HG02852 (cell line): ENCODE measurements around the gene SPATA2.

ENCODE experiments used
- ATAC-seq: cut with Tn5 transposase; IDR thresholded peaks from one replicate; pipeline ENCODE4 v1.9.1; 2021; ENCODE audit warnings: mild to moderate bottlenecking, moderate library complexity; ENCODE audit not compliant: unreplicated experiment

The SPATA2 gene

DNA sequence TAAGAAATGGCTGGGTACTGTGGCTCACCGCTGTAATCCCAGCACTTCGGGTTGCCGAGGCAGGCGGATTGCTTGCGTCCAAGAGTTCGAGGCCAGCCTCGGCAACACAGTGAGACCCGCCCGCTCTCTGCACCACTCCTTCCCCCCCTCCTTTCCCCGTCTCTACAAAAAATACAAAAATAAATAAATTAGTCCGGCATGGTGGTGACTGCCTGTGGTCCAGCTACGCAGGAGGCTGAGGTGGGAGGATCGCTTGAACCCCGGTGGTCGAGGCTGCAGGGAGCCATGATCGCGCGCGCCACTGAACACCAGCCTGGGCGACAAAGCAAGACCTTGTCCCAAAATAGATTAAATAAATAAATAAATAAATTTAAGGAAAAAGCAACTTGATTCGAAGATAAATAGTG, 20.4 kb upstream of the SPATA2 start:
- peak; percentile 6 for ATAC-seq

DNA sequence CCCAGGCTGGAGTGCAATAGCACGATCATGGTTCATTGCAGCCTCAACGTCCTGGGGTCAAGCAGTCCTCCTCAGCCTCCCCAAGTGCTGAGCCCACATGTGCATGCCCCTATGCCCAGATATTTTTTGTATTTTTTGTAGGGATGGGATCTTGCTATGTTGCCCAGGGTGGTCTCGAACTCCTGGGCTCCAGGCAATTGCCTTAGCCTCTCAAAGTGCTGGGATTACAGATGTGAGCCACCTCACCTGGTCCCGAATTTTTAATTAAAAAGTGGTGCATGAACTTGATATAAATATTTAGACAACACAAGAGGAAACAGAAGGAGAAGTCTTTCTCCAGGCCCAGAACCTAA, 13.8 kb upstream of the SPATA2 start:
- ATAC-seq: no peak

DNA sequence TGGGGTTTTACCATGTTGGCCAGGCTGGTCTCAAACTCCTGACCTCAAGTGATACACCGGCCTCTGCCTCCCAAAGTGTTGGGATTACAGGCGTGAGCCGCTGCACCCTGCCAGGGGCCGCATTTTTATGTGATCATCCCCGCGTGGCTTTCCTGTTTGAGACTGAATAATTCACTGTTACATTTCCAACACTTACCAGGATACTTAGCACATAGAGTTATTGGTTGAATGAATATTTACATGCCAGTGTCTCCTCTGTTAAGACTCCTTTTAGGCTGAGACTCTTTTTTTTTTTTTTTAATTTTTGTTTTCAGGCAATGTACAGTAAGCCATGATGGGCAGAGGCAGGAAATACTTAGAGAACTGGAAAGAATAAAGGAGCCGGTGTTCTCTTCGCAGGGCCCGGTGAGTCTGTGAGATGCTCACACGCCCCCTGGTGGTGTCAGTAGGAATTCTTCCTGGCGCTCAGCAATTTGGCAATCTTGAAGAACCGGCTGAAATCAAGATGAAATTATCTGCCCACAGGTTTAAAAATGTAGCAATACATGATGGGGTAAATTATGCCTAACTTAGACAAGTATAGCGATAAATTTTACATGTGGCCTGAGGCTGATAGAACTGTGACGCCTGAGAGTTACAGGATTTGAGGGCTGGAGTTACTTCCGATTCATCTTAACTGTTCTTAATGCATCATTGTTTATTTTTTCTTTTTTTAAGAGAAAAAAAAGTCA, 13.2 kb upstream of the SPATA2 start:
- ATAC-seq: no peak

DNA sequence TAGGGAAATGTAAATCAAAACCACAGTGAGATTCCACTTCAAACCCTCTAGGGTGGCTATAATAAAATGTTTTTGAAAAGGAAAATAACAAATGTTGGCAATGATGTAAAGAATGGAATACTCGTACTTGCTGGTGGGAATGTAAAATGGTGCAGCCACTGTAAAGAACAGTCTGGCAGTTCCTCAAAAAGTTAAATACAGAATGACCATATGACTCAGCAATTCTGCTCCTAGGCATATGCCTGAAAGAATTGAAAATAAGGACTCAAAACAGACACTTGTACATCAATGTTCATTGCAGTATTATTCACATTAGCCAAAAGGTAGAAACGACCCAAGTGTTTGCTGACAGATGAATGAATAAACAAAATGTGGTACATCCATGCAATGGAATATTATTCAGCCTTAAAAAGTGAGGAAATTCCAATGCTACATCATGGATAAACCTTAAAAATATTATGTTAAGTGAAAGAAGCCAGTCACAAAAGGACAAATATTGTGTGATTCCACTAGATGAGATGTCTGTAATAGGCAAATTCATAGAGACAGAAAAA, 10.6 kb upstream of the SPATA2 start:
- ATAC-seq: no peak

DNA sequence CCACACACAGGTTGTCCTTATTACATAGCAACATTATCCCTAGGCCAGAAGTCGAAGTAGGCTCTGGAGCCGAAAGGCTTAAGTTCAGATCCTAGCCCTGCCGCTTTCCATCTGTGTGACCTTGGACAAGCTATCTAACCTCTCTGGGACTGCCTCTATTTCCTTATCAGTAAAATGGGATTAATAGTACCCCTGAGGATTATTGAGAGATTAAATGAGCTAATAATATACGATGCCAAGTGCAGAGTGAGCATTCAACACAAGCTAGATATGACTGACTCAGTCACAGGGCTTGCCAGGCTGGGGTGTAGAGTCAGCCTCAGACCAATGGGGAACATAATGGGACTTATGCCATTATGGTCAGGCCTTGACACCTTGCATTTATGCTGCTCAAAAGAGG, 8.9 kb upstream of the SPATA2 start:
- no peak for ATAC-seq

DNA sequence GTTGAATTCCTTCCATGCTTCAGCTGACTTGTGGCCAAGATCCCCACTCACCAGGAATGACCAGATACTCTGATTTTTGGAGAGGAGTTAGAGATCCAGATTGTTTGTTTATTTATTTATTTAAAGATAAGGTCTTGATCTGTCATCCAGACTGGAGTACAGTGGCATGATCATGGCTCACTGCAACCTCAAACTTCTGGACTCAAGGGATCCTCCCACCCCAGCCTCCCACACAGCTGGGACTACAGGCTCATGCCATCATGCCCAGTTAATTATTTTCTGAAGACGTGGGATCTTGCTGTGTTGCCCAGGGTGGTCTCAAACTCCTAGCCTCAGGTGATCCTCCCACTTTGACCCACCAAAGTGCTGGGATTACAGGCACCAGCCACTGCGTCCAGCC, 4.1 kb upstream of the SPATA2 start:
- ATAC-seq: no peak

DNA sequence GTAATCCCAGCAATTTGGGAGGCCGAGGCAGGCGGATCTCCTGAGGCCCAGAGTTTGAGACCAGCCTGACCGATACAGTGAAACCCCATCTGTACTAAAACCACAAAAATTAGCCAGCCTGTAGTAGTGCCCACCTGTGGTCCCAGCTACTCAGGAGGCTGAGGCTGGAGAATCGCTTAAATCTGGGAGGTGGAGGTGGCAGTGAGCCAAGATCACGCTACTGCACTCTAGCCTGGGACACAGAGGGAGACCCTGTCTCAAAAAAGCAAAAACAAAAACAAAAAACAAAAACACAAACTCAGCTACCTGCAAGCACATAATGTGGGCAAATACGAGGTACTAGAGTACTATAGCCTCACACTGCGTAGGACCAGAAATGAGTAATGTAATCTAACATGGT, 3.7 kb upstream of the SPATA2 start:
- no peak for ATAC-seq

DNA sequence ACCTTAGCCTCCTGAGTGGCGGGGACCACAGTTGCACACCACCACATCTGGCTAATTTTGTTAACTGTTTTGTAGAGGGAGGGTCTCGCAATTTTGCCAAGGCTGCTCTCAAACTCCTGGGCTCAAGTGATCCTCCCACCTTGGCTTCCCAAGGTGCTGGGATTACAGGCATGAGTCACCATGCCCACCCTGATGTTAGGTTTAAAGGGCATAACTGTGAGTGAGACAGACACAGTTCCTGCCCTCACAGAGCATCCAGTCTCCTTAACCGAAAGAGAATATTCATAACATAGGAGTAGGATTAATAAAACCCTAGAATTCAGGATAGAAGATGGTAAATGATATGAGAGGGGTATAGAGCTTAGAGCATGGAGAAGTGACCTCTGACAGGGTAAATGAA, 3.1 kb upstream of the SPATA2 start:
- ATAC-seq: no peak

DNA sequence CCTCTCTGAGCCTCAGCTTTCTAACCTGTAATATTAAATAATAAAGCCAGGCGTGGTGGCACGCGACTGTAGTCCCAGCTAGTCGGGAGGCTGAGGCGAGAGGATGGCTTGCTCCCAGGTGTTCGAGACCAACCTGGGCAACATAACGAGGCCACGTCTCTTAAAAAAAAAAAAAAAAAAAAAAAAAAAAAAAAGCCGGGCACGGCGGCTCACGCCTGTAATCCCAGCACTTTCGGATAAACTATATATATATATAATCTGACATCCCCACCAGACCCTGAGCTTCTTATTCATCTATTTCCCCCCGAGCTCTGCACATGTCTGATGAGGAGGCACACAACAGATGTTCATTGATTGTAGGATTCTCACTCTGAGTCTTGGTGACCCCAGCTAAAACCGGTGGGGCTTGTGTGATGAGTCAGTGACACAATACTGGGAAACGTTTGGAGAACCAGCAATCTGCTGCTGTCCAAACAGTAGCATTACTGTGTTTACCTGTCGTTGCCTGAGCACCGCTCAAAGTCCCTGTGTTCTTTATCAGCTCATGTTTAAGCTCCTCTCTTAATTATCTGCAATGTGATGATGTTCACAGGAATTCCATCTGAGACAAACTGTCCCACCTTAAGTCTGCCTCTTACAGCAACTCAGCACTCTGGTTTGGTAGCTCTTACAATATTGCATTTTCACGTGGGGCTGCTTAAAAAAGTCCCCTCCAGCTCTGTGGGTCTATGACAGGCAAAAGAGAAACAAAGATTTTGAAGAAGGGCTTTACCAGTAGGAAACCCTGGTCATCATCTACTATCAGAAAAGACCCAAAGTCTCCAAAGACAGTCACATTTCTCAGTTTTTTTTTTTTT, 1.0 kb upstream of the SPATA2 start:
- no peak for ATAC-seq

DNA sequence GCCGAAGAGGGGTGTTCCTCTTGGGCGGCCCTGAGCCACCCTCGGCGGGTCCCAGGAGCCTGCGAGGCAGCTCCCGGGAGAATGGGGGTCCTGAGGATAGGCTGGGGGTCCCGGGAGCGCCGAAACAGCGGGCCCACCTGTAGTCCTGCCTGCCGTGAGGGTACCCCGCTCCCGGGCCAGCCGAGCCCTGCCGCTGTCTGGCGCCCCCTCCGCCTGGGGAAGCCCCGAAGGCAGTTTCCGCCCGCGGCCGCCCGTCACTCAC, 280 bp downstream of the SPATA2 start:
- ATAC-seq: peak; percentile 28

DNA sequence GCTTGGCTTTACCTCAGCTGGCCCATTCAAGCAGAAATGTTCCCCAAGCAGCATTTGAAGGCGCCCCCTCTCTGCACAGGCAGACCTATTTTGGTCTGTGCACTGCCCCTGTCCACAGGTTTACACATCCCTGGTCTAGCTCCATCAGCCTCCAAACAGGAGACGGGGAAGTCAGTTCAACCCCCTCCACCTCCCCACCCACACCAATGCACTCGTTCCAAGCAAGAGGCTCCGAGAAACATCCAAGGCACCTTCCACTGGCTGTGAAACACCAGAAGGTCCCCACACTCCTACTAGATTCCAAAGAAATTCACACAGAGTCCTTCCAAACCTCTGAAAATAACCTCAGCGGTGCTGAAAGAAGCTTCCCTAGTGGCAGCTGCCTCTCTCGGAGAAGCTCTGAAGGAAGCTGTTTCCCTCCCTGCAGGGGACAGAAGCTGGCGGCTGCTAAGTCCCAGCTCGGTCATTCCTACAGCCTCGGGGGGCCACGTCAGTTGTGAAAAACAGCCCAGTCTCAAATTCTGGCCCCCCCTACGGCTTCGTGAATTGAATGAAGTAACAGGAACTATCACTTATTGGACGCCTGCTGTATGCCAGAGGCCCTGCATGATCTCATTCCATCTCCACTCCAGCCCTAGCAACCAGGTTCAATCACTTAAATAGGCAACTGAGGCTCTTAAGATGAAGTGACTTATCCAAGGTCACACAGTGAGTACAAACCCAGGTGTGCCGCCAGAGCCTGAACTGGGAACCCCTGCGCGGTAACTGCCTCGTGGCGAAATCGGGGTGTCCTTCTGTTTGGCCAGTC, 815 bp downstream of the SPATA2 start:
- peak; percentile 2 for ATAC-seq

DNA sequence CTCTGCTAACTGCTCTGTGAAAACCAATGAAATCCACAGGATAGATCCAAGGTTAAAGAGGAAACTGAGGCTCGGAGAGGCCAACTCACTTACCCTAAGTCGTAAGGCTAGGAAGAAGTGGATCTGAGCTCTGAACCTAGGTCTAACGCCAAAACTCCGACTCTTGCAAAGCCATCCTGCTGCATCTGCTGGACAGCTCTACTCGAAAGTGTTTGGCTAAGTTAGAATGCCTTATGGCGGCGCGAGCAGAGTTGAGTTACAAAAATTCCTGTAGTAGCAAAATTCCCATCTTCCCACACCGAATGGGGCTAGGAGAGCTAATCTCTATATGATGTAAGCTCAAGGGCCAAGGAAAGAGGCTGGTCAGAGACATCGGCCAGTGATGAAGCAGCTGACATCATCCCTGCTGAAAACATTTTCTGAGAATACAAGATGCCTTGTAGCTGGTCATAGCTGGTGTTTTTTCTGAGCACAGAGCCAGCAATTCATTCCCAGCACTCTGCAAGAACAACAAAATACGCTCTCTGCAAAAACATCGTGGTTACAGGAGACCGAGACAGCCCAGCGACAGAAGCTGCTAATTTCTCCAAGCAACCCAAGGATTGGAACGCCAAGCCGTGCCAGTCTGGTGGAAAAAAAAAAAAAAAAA, 1.8 kb downstream of the SPATA2 start:
- no peak for ATAC-seq

DNA sequence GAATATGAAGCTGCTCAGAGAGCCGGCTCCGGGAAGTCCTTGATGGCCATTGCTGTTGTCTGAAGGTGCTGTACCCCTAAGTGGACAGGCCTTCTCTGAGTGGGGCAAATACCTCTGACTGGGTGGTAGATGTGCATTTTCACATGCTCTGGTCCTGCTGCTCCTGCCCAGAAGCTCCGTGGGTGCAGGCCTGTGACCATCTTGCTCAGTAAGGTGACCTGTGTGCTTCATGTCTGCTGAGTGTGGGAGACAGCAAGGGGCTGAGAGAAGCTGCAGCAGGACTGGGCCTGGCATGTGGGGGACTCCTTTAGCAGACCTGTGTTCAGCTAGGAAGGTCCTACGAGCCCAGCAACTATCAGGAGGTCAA, 5.0 kb downstream of the SPATA2 start:
- no peak for ATAC-seq

DNA sequence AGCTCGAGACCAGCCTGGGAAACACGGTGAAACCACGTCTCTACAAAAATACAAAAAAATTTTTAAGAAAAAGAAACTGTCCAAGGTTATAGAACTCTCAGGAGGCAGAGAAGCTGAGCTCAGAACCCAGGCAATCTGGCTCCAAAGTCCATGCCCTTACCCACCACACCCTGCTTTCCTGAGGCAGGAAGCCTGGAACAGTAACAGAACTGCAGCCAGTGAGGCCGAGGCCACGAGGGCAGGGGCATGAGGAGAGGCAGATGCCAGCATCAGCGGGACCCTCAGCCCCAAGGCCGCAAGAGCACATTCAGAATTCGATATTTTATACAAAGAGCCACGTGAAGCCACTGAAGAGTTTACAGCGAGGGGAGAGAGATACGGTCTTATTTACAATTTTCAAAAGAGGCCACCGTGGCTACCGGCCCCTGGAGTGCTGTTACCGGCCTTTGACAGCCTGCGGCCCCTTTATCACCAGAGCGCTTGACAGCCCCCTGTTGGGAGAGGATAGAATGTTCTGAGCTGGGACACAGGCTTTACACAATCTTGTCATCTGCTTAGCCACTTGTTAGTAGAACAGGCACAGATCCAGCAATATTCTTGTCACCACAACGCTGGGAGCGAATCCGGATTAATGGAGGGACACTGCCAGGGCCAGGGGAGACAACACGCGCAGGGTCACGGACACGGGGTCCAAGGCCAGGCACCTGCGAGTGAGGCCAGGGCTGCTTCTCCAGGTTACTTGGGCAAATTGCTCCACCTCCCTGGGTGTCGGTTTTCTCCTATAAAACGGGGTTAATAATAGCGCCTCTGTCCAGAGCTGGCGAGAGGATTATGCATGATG, 5.6 kb downstream of the SPATA2 start:
- ATAC-seq: no peak

DNA sequence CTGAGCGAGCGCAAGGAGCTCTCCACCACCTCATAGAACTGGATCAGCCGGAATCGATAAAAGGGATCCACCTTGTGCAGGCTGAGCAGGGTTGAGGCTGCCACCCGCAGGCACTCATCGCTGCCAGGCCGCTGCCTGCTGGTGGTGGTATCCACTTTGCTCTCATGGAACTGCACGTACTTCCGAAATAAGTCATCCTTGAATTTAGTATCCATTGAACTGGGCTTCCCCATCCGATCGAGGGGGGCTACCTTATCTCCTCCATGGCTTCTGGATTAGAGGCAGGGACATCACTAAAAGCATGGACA, 7.1 kb downstream of the SPATA2 start:
- no peak for ATAC-seq

DNA sequence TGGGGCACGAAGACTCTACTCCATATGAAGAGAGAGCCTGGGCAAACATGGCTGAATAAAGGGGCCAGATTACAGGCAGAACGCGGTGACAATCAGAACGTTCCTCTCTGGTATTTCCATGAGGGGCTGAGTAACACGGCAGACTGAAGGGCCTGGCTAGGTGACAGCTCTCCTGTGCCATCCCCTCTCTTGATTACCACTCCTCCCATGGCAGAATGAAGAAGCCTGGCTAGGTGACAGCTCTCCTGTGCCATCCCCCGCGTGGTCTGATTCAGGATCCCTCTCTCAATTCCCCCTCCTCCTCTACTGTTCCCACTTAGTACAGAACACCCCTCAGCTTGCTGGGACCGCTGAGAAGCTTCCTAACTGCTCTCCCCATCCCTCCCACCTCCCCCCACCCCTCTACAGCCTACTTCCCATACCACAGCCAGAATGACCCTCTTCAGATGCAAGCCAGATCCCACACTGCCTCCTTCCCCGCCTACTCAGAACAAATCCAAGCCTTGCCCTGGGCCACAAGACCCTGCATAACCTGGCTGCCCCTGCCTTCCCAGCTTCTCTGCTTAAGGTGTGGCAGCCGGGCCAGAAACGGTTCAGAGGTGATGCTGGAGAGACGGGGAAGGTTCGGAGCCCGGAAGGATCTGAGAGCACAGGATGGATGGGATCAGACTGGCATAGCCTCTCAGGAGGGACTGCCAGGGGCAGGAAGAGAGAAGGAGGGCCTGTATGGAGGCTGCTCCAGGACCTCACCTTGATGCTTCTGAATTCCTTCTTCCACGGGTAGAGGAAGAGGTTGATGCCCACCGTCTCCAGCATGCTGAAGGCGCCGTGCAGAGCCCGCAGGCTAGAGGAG, 7.7 kb downstream of the SPATA2 start:
- ATAC-seq: no peak

DNA sequence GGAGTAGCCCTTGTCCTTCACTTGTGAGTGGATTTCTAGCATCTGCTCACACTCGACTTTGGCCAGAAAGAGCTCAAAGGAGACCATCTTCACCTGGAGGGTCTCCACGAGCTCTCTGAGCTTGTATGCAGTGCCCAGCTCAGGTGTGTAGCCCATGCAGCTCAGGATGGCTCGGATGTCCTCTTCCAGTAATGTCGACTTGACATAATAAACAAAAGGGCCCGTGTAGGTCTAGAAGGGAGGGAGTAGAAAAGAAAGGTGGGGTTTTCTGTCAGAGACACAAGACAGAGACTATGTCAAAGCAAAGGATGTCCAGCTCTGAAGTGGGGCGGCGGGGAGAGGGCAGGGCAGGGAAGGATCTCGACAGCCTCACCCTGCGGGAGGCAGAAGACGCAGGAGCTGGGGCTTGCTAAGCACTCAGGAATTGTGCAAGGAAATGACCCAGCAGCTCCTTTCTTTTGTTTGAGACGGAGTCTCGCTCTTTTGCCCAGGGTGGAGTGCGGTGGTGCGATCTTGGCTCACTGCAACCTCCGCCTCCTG, 8.6 kb downstream of the SPATA2 start:
- no peak for ATAC-seq

DNA sequence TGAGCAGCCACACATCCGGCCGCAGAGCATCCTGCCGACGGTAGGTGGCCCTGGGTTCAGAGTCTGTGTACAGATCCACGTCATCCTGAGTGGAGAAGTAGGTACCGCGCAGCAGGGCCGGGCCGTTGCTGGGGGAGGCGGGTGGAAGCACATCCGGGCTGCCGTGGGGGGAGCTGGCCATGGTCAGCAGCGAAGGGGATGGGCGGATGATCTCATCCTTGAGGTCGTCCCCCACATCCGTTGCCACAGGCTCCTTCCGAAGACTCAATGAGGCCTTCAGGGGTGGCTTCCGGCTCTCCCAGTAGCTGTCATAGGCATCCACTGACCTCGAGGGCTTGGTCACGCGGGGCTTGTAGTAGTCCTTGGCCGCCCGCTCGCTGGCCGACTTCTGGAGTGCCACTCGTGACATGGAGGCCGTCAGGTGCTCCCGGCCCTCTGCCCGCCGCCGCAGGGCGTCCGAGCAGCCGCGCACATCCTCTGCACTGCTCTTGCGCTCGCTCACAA, 9.2 kb downstream of the SPATA2 start:
- ATAC-seq: no peak

DNA sequence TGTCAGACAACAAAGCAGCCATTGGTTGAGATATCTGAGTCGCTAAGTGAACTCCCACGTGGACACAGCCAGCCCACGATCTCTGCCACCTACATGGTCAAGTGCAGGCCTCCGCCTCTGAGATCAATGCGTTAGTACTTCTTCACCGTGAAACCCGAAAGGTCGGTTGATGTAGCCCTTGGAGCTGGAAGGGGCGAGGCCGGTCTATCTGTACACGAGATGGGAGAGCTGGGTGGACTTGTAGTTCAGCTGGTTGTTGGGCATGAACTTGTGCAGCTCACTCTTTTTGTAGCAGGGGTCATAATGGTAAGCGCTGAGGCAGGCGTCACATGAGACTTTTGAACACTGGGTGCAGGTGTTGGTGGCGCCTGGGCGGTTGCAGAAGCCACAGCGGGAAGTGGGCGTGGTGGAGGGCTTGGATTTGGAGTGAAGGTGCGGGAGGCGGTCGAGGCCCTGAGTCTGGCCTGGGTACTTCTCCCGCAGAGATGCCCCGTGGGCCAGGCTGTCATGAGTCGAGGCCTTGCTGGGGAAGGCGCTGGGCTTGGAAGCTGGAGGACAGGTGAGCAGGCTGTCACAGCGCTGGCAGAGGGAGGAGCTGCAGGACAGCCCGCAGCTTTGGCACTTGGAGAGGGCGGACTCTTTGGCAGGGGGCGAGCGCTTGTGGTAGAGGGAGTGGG, 9.8 kb downstream of the SPATA2 start:
- ATAC-seq: no peak
